OCI-LY1 (cell line): Measurements from ENCODE around the gene FAM50B.

Experiments used
- CTCF ChIP-seq: fragments of 200-600 bp; sonication (generic), shearing (Covaris generic); IDR thresholded peaks from 2 replicates; pipeline ENCODE4 v1.5.1; 2017; ENCODE audit warnings: mild to moderate bottlenecking, antibody characterized with exemption, low read length, moderate library complexity, mixed read lengths
- EZH2 ChIP-seq: fragments of 200-600 bp; sonication (generic), shearing (Covaris generic); IDR thresholded peaks from 2 replicates; pipeline ENCODE4 v1.8.0; 2017; ENCODE audit warnings: borderline replicate concordance, mixed run types, mild to moderate bottlenecking, antibody characterized with exemption, low read length, moderate library complexity, mixed read lengths

- no peak for TF ChIP-seq CTCF
- no peak for TF ChIP-seq EZH2
Measured at GRCh38 chr6:3816251-3816650, 32.9 kb upstream of the FAM50B start.
